HEK293 (cell line): ENCODE measurements around the gene THSD4.

Source experiments
- CTCF ChIA-PET: fragments of 350-600 bp; formaldehyde crosslinking; extraction: SDS; loops from one replicate; lab custom pipeline; 2021; ENCODE audit warnings: antibody characterized with exemption; lab: Yijun Ruan, JAX
- POLR2A ChIA-PET: fragments of 300-600 bp; formaldehyde crosslinking; extraction: SDS; loops from one replicate; lab custom pipeline; 2020; ENCODE audit warnings: antibody characterized with exemption, inconsistent platforms; lab: Yijun Ruan, JAX
- H3K27ac ChIP-seq: fragments of 200-500 bp; sonication (Bioruptor generic); 2 replicates; pipeline ENCODE4 v1.5.1; 2014; ENCODE audit warnings: low read depth, low read length, control low read depth, inconsistent platforms; ENCODE audit errors: extremely low read depth
- H3K36me3 ChIP-seq, 2 experiments: fragments of 200-500 bp in 1 of 2; sonication (Bioruptor generic) in 1 of 2; 1 replicate in 1 of 2; 2 replicates in 1 of 2; pipeline ENCODE4 v1.5.1; 2014 to 2017; ENCODE audit warnings: inconsistent platforms in 2 of 2, low read length in 2 of 2; ENCODE audit not compliant: control insufficient read depth in 2 of 2, insufficient read depth in 1 of 2
- H3K4me1 ChIP-seq: fragments of 200-500 bp; sonication (Bioruptor generic); 2 replicates; pipeline ENCODE4 v1.5.1; 2014; ENCODE audit warnings: mild to moderate bottlenecking, low read length, inconsistent platforms; ENCODE audit not compliant: control insufficient read depth, insufficient read depth
- H3K4me3 ChIP-seq: 2 replicates; pipeline ENCODE4 v1.5.1; 2011; ENCODE audit warnings: low read depth, mild to moderate bottlenecking, control low read depth, low read length, moderate library complexity
- H3K9me3 ChIP-seq: fragments of 200-500 bp; sonication (Bioruptor generic); 2 replicates; pipeline ENCODE4 v1.5.1; 2014; ENCODE audit warnings: low read depth, low read length, inconsistent platforms; ENCODE audit not compliant: control insufficient read depth, insufficient read depth
- BCL11A ChIP-seq: fragments of 450-650 bp; formaldehyde crosslinking; IDR thresholded peaks from 2 replicates; pipeline ENCODE4 v1.5.1; 2016; ENCODE audit warnings: low read depth, missing biosample characterization, missing genetic modification characterization
- BCL11B ChIP-seq: fragments of 450-650 bp; formaldehyde crosslinking; IDR thresholded peaks from 2 replicates; pipeline ENCODE4 v1.5.1; 2016; ENCODE audit warnings: low read depth, missing biosample characterization, missing genetic modification characterization
- ELK4 ChIP-seq: IDR thresholded peaks from 2 replicates; pipeline ENCODE4 v1.6.1; 2011; ENCODE audit warnings: mild to moderate bottlenecking, low read depth, low read length, borderline replicate concordance
- KLF10 ChIP-seq: fragments of 450-650 bp; IDR thresholded peaks from 2 replicates; pipeline ENCODE4 v1.5.1; 2018; ENCODE audit warnings: missing biosample characterization, mild to moderate bottlenecking, missing genetic modification characterization
- OSR2 ChIP-seq: fragments of 450-650 bp; formaldehyde crosslinking; IDR thresholded peaks from 2 replicates; pipeline ENCODE4 v1.5.1; 2016; ENCODE audit warnings: missing biosample characterization, missing genetic modification characterization
- PATZ1 ChIP-seq: fragments of 450-650 bp; formaldehyde crosslinking; IDR thresholded peaks from 2 replicates; pipeline ENCODE4 v1.5.1; 2016; ENCODE audit warnings: missing biosample characterization, missing genetic modification characterization
- REST ChIP-seq: fragments of 450-650 bp; formaldehyde crosslinking; IDR thresholded peaks from 2 replicates; pipeline ENCODE4 v1.5.1; 2016; ENCODE audit warnings: missing biosample characterization, missing genetic modification characterization
- SCRT2 ChIP-seq: fragments of 450-650 bp; formaldehyde crosslinking; IDR thresholded peaks from 2 replicates; pipeline ENCODE4 v1.5.1; 2016; ENCODE audit warnings: missing biosample characterization, missing genetic modification characterization
- YY2 ChIP-seq: fragments of 450-650 bp; formaldehyde crosslinking; IDR thresholded peaks from 2 replicates; pipeline ENCODE4 v1.5.1; 2016; ENCODE audit warnings: missing biosample characterization, missing genetic modification characterization
- ZBTB20 ChIP-seq: fragments of 450-650 bp; formaldehyde crosslinking; IDR thresholded peaks from 2 replicates; pipeline ENCODE4 v1.5.1; 2016; ENCODE audit warnings: missing biosample characterization, missing genetic modification characterization
- ZBTB8A ChIP-seq: fragments of 450-650 bp; formaldehyde crosslinking; IDR thresholded peaks from 2 replicates; pipeline ENCODE4 v1.5.1; 2016; ENCODE audit warnings: missing biosample characterization, missing genetic modification characterization
- ZEB2 ChIP-seq: fragments of 450-650 bp; formaldehyde crosslinking; IDR thresholded peaks from 2 replicates; pipeline ENCODE4 v1.5.1; 2016; ENCODE audit warnings: missing biosample characterization, missing genetic modification characterization
- ZFHX2 ChIP-seq: fragments of 450-650 bp; formaldehyde crosslinking; conservative IDR thresholded peaks from 2 replicates; pipeline ENCODE4 v1.5.1; 2016; ENCODE audit warnings: missing biosample characterization, missing genetic modification characterization
- ZFP69B ChIP-seq: fragments of 450-650 bp; formaldehyde crosslinking; IDR thresholded peaks from 2 replicates; pipeline ENCODE4 v1.5.1; 2016; ENCODE audit warnings: missing biosample characterization, missing genetic modification characterization
- ZNF114 ChIP-seq: fragments of 450-650 bp; formaldehyde crosslinking; IDR thresholded peaks from 2 replicates; pipeline ENCODE4 v1.5.0; 2017; ENCODE audit warnings: missing biosample characterization, missing genetic modification characterization
- ZNF16 ChIP-seq: fragments of 450-650 bp; formaldehyde crosslinking; IDR thresholded peaks from 2 replicates; pipeline ENCODE4 v1.5.1; 2016; ENCODE audit warnings: low read depth, missing biosample characterization, missing genetic modification characterization
- ZNF19 ChIP-seq: fragments of 450-650 bp; formaldehyde crosslinking; IDR thresholded peaks from 2 replicates; pipeline ENCODE4; 2016; ENCODE audit warnings: missing biosample characterization, missing genetic modification characterization, low read depth
- ZNF211 ChIP-seq: fragments of 450-650 bp; formaldehyde crosslinking; IDR thresholded peaks from 2 replicates; pipeline ENCODE4 v1.5.1; 2016; ENCODE audit warnings: low read depth, missing biosample characterization, missing genetic modification characterization
- ZNF23 ChIP-seq: fragments of 450-650 bp; formaldehyde crosslinking; IDR thresholded peaks from 2 replicates; pipeline ENCODE4 v1.5.1; 2016; ENCODE audit warnings: missing biosample characterization, missing genetic modification characterization, borderline replicate concordance
- ZNF274 ChIP-seq, 2 experiments: fragments of 200-500 bp in 1 of 2; fragments of 450-650 bp in 1 of 2; sonication (Bioruptor generic) in 1 of 2; formaldehyde crosslinking in 1 of 2; IDR thresholded peaks; 2 replicates each; pipeline versions ENCODE4 v1.5.1 to v1.6.1; 2014 to 2016; ENCODE audit warnings: borderline replicate concordance in 1 of 2, inconsistent platforms in 1 of 2, low read length in 1 of 2, missing biosample characterization in 1 of 2, missing genetic modification characterization in 1 of 2
- ZNF311 ChIP-seq: fragments of 450-650 bp; formaldehyde crosslinking; IDR thresholded peaks from 2 replicates; pipeline ENCODE4 v1.5.1; 2017; ENCODE audit warnings: missing biosample characterization, missing genetic modification characterization, borderline replicate concordance
- ZNF324 ChIP-seq: fragments of 450-650 bp; formaldehyde crosslinking; IDR thresholded peaks from 2 replicates; pipeline ENCODE4 v1.5.1; 2016; ENCODE audit warnings: missing biosample characterization, missing genetic modification characterization
- ZNF391 ChIP-seq: fragments of 450-650 bp; formaldehyde crosslinking; IDR thresholded peaks from 2 replicates; pipeline ENCODE4 v1.5.1; 2016; ENCODE audit warnings: low read depth, missing biosample characterization, missing genetic modification characterization, borderline replicate concordance
- ZNF529 ChIP-seq: fragments of 450-650 bp; formaldehyde crosslinking; IDR thresholded peaks from 2 replicates; pipeline ENCODE4 v1.5.1; 2017; ENCODE audit warnings: missing genetic modification characterization, missing biosample characterization; ENCODE audit not compliant: insufficient replicate concordance
- ZNF560 ChIP-seq: fragments of 450-650 bp; formaldehyde crosslinking; IDR thresholded peaks from 2 replicates; pipeline ENCODE4 v1.5.1; 2017; ENCODE audit warnings: missing biosample characterization, missing genetic modification characterization, borderline replicate concordance
- ZNF561 ChIP-seq: fragments of 450-650 bp; IDR thresholded peaks from 2 replicates; pipeline ENCODE4 v1.5.1; 2018; ENCODE audit warnings: missing biosample characterization, missing genetic modification characterization, borderline replicate concordance
- ZNF571 ChIP-seq: fragments of 450-650 bp; formaldehyde crosslinking; IDR thresholded peaks from 2 replicates; pipeline ENCODE4 v1.5.0; 2017; ENCODE audit warnings: missing biosample characterization, missing genetic modification characterization
- ZNF677 ChIP-seq: fragments of 450-650 bp; IDR thresholded peaks from 2 replicates; pipeline ENCODE4 v1.5.0; 2018; ENCODE audit warnings: missing biosample characterization, mild to moderate bottlenecking, missing genetic modification characterization, moderate library complexity
- ZNF704 ChIP-seq: fragments of 450-650 bp; formaldehyde crosslinking; IDR thresholded peaks from 2 replicates; pipeline ENCODE4 v1.5.1; 2016; ENCODE audit warnings: missing biosample characterization, missing genetic modification characterization
- ZNF776 ChIP-seq: fragments of 450-650 bp; formaldehyde crosslinking; IDR thresholded peaks from 2 replicates; pipeline ENCODE4 v1.5.0; 2017; ENCODE audit warnings: missing biosample characterization, missing genetic modification characterization, borderline replicate concordance
- ZNF843 ChIP-seq: fragments of 450-650 bp; formaldehyde crosslinking; IDR thresholded peaks from 2 replicates; pipeline ENCODE4 v1.5.1; 2016; ENCODE audit warnings: missing biosample characterization, missing genetic modification characterization

Gene THSD4

GRCh38 chr15:71185706-71186105, 70.4 kb downstream of the THSD4 start:
- ChIA-PET CTCF (no interaction called here), POLR2A (no interaction called here)
- Histone ChIP-seq H3K4me1 (no peaks in the 10 kb centered on the region), H3K4me3 (no peak overlapping the region), H3K36me3 (no peaks in the 10 kb centered on the region), H3K9me3 (no peaks in the 10 kb centered on the region), H3K27ac (no peak overlapping the region)
- TF ChIP-seq PATZ1 (tag by site-specific recombination) = no peak
- no peak for TF ChIP-seq ZNF704 (tag by site-specific recombination)
- TF ChIP-seq ZNF677 (tag by site-specific recombination) = no peak
- TF ChIP-seq ZNF211 (tag by site-specific recombination) = no peak
- TF ChIP-seq ZFHX2 (tag by site-specific recombination) = no peak
- TF ChIP-seq ZNF311 = no peak
- no peak for TF ChIP-seq ZNF560 (tag by site-specific recombination)
- no peak for TF ChIP-seq ZNF19 (tag by site-specific recombination)
- TF ChIP-seq ZNF776 (tag by site-specific recombination) = no peak
- TF ChIP-seq ELK4 = no peak
- no peak for TF ChIP-seq ZNF561 (tag by site-specific recombination)
- TF ChIP-seq ZNF843 (tag by site-specific recombination) = no peak
- no peak for TF ChIP-seq REST
- no peak for TF ChIP-seq ZBTB8A (tag by site-specific recombination)
- no peak for TF ChIP-seq ZNF391 (tag by site-specific recombination)
- TF ChIP-seq ZNF324 (tag by site-specific recombination) = no peak

GRCh38 chr15:71186267-71186666, 71.0 kb downstream of the THSD4 start:
- Histone ChIP-seq H3K4me3 (no peak overlapping the region), H3K9me3 (no peaks in the 10 kb centered on the region), H3K4me1 (no peaks in the 10 kb centered on the region), H3K36me3 (no peaks in the 10 kb centered on the region), H3K27ac (no peak overlapping the region)
- CTCF ChIA-PET = no interaction called here
- POLR2A ChIA-PET = no interaction called here
- no peak for TF ChIP-seq YY2 (tag by site-specific recombination)
- TF ChIP-seq BCL11B (tag by site-specific recombination) = no peak
- no peak for TF ChIP-seq SCRT2 (tag by site-specific recombination)
- no peak for TF ChIP-seq ZBTB20
- TF ChIP-seq ZNF529 (tag by site-specific recombination) = no peak
- no peak for TF ChIP-seq ZEB2
- no peak for TF ChIP-seq KLF10 (tag by site-specific recombination)
- no peak for TF ChIP-seq ZNF114 (tag by site-specific recombination)
- no peak for TF ChIP-seq OSR2 (tag by site-specific recombination)
- no peak for TF ChIP-seq ZNF571 (tag by site-specific recombination)
- no peak for TF ChIP-seq BCL11A (tag by site-specific recombination)
- no peak for TF ChIP-seq ZNF274 (IDR thresholded peaks at IDR 0.05; ENCODE audit: low read length)
- no peak for TF ChIP-seq ZNF274 (tag by site-specific recombination; IDR thresholded peaks at IDR 0.05; ENCODE audit: borderline replicate concordance)
- TF ChIP-seq ZFP69B (tag by site-specific recombination) = no peak
- no peak for TF ChIP-seq ZNF23 (tag by site-specific recombination)
- no peak for TF ChIP-seq ZNF16 (tag by site-specific recombination)
